Esophagus squamous epithelium (tissue), 5 donors: ENCODE measurements around the gene SCARB1. TPM values are rescaled to one million over a fixed set of nuclear protein-coding genes. Genes with fewer than 3 reads are reported as not detected.

Experiments used
- DNase-seq: peaks from one replicate; lab custom pipeline; 2025; lab: John Stamatoyannopoulos, UW
- H3K27ac ChIP-seq, 4 donors: fragments of 200-600 bp; sonication (generic); one replicate each; pipeline ENCODE4 v1.5.1; 2016 to 2019; ENCODE audit warnings: mild to moderate bottlenecking in 1 of 4
- H3K27me3 ChIP-seq, 4 donors: fragments of 200-600 bp; sonication (generic); 1 replicate in 3 of 4; 2 replicates in 1 of 4; pipeline versions ENCODE4 v1.5.1 to v1.6.0; 2017 to 2021; ENCODE audit warnings: antibody characterized with exemption in 1 of 4
- H3K36me3 ChIP-seq, 3 donors: fragments of 200-600 bp; sonication (generic); one replicate each; pipeline ENCODE4 v1.5.1; 2016 to 2019
- H3K4me1 ChIP-seq, 3 donors: fragments of 200-600 bp; sonication (generic); one replicate each; pipeline ENCODE4 v1.5.1; 2017 to 2019
- H3K4me3 ChIP-seq, 4 donors: fragments of 200-600 bp; sonication (generic); 1 replicate in 3 of 4; 2 replicates in 1 of 4; pipeline ENCODE4 v1.5.1; 2016 to 2019; ENCODE audit warnings: mild to moderate bottlenecking in 2 of 4, moderate library complexity in 1 of 4
- H3K9me3 ChIP-seq, 3 donors: fragments of 200-600 bp; sonication (generic); one replicate each; pipeline ENCODE4 v1.5.1; 2016 to 2019
- POLR2A ChIP-seq, 4 donors: fragments of 450-650 bp; IDR thresholded peaks; one replicate each; pipeline ENCODE4 v1.6.1; 2017; ENCODE audit warnings: antibody characterized with exemption in 4 of 4, mild to moderate bottlenecking in 4 of 4, moderate library complexity in 3 of 4
- WGBS, 2 donors: methylation state at CpG; one replicate each; pipeline ENCODE4 v1.1.5; 2018; 5-methylcytosine and 5-hydroxymethylcytosine counted together
- intact Hi-C: fragments of 100-400 bp; cut with DNase I; formaldehyde crosslinking; loops from one replicate; pipeline ENCODE4 v1.15.0; 2022
- total RNA-seq, 4 donors: library from RNA; depleted of rRNA; stranded (reverse); fragments of >200 nt; gene quantifications; one replicate each; pipeline ENCODE4 v1.1.0, GENCODE V29; 2016
- TF ChIP-seq, protein P1 (sequence below), 6 experiments: fragments of 450-650 bp in 4 of 6; fragments of 200-600 bp in 2 of 6; sonication (generic) in 2 of 6; IDR thresholded peaks; one replicate each; pipeline ENCODE4 v1.5.1; 2016 to 2019; ENCODE audit warnings: antibody characterized with exemption in 6 of 6, mild to moderate bottlenecking in 4 of 6, moderate library complexity in 4 of 6
- donor health status: DM: yes; HTN: yes; CAD: no.

The SCARB1 gene
- total RNA-seq, 4 donors from 2014 or later = 7.1 to 9.5 (median 8.8) TPM

DNA sequence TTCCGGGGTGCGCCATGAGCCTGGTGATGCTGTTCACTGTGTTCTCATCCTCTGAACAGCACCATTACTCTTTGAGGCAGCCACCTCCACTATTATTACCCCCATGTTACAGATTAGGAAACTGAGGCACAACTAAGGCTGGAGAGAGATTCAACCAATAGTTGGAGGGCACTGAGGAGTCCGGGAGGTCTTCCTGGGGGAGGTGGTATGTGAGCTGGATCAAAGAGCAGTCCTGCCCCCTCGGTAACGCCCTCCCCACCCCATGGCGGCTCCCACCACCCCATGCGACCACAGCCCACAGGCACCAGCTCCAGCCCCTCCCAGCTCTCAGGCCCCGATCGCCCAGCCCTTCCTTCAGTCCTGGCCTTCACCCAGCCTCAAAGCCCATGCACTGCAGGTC lies 43.5 kb downstream of the SCARB1 start:
- TF ChIP-seq, protein P1, sequence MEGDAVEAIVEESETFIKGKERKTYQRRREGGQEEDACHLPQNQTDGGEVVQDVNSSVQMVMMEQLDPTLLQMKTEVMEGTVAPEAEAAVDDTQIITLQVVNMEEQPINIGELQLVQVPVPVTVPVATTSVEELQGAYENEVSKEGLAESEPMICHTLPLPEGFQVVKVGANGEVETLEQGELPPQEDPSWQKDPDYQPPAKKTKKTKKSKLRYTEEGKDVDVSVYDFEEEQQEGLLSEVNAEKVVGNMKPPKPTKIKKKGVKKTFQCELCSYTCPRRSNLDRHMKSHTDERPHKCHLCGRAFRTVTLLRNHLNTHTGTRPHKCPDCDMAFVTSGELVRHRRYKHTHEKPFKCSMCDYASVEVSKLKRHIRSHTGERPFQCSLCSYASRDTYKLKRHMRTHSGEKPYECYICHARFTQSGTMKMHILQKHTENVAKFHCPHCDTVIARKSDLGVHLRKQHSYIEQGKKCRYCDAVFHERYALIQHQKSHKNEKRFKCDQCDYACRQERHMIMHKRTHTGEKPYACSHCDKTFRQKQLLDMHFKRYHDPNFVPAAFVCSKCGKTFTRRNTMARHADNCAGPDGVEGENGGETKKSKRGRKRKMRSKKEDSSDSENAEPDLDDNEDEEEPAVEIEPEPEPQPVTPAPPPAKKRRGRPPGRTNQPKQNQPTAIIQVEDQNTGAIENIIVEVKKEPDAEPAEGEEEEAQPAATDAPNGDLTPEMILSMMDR (IDR thresholded peaks at IDR 0.05) = no peak
- no peak for TF ChIP-seq POLR2A (IDR thresholded peaks at IDR 0.05)
- Histone ChIP-seq H3K4me1 (no peaks in the 10 kb centered on the region), H3K9me3 (no peaks in the 10 kb centered on the region), H3K27me3 (no peaks in the 10 kb centered on the region), H3K27ac (no peak overlapping the region), H3K4me3 (no peak overlapping the region), H3K36me3 (peaks cover 0 to 2% (median 0%) of the 10 kb centered on the region in 3 donors)
- no peak for DNase-seq
- WGBS, 2 donors = 89 to 90% methylated on average over 3 to 7 of the region's 9 CpGs
- intact Hi-C loops = no loop called here

GRCh38 chr12:124819525-124819924 lies 44.1 kb downstream of the SCARB1 start:
- WGBS, 2 donors = 90% methylated on average over 7 of the region's 10 CpGs; no CpG with 5 or more reads in 1 of the 2 donors
- TF ChIP-seq POLR2A (IDR thresholded peaks at IDR 0.05) = no peak
- TF ChIP-seq, protein P1 (IDR thresholded peaks at IDR 0.05) = no peak
- H3K27ac ChIP-seq = no peak overlapping the region

DNA sequence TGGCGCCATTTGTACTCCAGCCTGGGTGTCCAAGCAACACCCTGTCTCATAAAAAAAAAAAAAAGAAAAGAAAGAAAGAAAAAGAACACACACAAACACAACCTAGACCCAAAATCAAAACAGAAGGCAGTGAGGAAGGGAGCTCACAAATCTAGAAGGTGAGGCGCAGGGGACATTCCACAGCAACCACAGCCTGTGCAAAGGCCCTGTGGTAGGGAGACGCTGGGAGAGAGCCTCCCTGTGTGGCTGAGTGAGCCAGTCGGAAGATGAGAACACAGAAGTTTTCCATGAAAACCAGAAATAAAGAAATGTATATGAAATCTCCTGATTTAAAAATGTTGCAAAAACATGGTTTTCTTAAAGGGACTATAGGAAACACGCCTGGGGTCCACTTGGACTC lies 44.6 kb downstream of the SCARB1 start:
- intact Hi-C loops = no loop called here
- no peaks in the 10 kb centered on the region for H3K27me3 ChIP-seq
- no peak overlapping the region for H3K27ac ChIP-seq
- no peaks in the 10 kb centered on the region for H3K4me1 ChIP-seq
- peaks cover 0 to 13% (median 0%) of the 10 kb centered on the region in 3 donors for H3K36me3 ChIP-seq
- no peak overlapping the region for H3K4me3 ChIP-seq
- 96% methylated on average over 5 of the region's 5 CpGs for WGBS, 2 donors
- TF ChIP-seq POLR2A (IDR thresholded peaks at IDR 0.05) = no peak
- TF ChIP-seq, protein P1 (IDR thresholded peaks at IDR 0.05) = no peak
- no peak for DNase-seq
- H3K9me3 ChIP-seq = no peaks in the 10 kb centered on the region

More at GRCh38 chr12:124819525-124819924, 44.1 kb downstream of the SCARB1 start:
- Histone ChIP-seq H3K36me3 (peaks cover 0 to 9% (median 0%) of the 10 kb centered on the region in 3 donors), H3K27me3 (no peaks in the 10 kb centered on the region), H3K9me3 (no peaks in the 10 kb centered on the region), H3K4me3 (no peak overlapping the region), H3K4me1 (no peaks in the 10 kb centered on the region)
- DNase-seq = no peak
- intact Hi-C loops = no loop called here

DNA sequence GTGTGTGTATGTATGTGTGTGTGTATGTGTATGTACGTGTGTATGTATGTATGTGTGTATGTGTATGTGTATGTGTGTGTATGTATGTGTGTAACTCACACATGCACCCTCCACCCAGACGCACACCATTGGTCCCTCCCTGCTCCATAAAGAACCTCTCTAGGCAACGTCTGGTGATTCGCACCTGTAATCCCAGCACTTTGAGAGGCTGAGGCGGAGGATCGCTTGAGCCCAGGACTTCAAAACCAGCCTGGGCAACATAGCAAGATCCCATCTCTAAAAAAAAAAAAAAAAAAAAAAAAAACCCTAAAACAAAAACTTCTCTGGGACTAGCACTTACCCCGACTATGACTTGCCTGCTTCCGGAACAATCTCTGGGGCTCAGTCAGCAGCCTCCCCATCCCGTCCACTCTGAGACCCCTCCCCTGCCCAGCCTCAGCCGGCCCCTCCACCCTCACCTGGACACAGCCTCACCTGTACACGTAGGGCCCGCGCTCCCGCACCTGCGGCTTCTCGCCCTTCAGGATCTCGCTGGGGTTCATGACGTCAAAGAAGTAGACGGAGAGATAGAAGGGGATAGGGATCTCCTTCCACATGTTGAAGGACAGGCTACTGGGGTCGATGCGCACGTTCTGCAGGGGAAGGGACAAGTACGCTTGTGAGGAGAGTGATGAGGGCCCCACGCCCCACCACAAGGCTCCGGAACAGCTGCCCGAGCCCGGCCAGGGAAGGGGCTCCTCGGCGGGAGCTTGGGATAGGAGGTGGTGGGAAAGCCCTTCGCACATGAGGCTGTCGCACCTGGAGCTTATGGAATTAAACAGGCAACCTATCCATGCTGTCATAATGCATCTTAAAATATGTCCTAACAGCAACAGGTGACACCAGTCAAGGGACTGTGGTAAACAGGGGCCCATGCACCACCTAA lies 46.3 kb downstream of the SCARB1 start:
- no peaks in the 10 kb centered on the region for H3K9me3 ChIP-seq
- no peak overlapping the region for H3K27ac ChIP-seq
- no peak overlapping the region for H3K4me3 ChIP-seq
- DNase-seq = no peak
- WGBS, 2 donors = 92 to 94% methylated on average over 14 to 29 of the region's 31 CpGs
- intact Hi-C loops = no loop called here
- peaks cover 0 to 30% (median 0%) of the 10 kb centered on the region in 3 donors for H3K36me3 ChIP-seq
- TF ChIP-seq, protein P1 (IDR thresholded peaks at IDR 0.05) = no peak
- no peaks in the 10 kb centered on the region for H3K4me1 ChIP-seq
- no peaks in the 10 kb centered on the region for H3K27me3 ChIP-seq

- Histone ChIP-seq H3K4me3 (no peak overlapping the region), H3K4me1 (no peaks in the 10 kb centered on the region), H3K9me3 (no peaks in the 10 kb centered on the region), H3K27ac (no peak overlapping the region), H3K27me3 (no peaks in the 10 kb centered on the region), H3K36me3 (peaks cover 0 to 33% (median 0%) of the 10 kb centered on the region in 3 donors)
- no peak for DNase-seq
- WGBS, 2 donors = 88 to 93% methylated on average over 7 to 15 of the region's 15 CpGs
- intact Hi-C loops = no loop called here
- no peak for TF ChIP-seq POLR2A (IDR thresholded peaks at IDR 0.05)
- TF ChIP-seq, protein P1 (IDR thresholded peaks at IDR 0.05) = no peak
These were observed 47.3 kb downstream of the SCARB1 start for GRCh38 chr12:124816295-124816854.
